ENCODE results near the gene PABPN1L. TPM values are rescaled to one million over a fixed set of nuclear protein-coding genes. Genes with fewer than 3 reads are reported as not detected.
"Not testable (repeated sequence)": the region's sequence is repeated elsewhere in the genome, so short reads cannot be mapped to it uniquely, and the experiment has no call there.

PABPN1L gene
- total and polyA plus RNA-seq, 2 donors from 2014 or later = not detected

GRCh38 chr16:88891083-88891482, 24.6 kb upstream of the PABPN1L start:
- Histone ChIP-seq H3K27ac (ENCODE audit: low read depth in 2 of 2, low read length in 2 of 2) (no peak overlapping the region), H3K36me3 (ENCODE audit: control insufficient read depth in 2 of 3, insufficient read depth in 3 of 3, low read length in 3 of 3) (no peaks in the 10 kb centered on the region), H3K9me3 (ENCODE audit: control insufficient read depth in 2 of 3, insufficient read depth in 1 of 3, low read length in 3 of 3) (no peaks in the 10 kb centered on the region), H3K27me3 (ENCODE audit: control insufficient read depth, insufficient read depth, low read length) (no peaks in the 10 kb centered on the region), H3K4me3 (ENCODE audit: low read length in 3 of 3) (no peak overlapping the region), H3K4me1 (ENCODE audit: control insufficient read depth in 2 of 3, insufficient read depth in 2 of 3, low read depth in 1 of 3, low read length in 3 of 3) (peaks cover 0 to 4% (median 0%) of the 10 kb centered on the region in 3 donors), H3K9ac (ENCODE audit: low read length in 3 of 3) (no peak overlapping the region)
- DNase-seq (no peak), FAIRE-seq (no peak)
- no peak for TF ChIP-seq CTCF (IDR thresholded peaks at IDR 0.05; ENCODE audit: borderline replicate concordance, extremely low read depth, insufficient read depth)
- intact Hi-C loops (cut with DNase I) = no loop called here

- DNase-seq; H3K4me1 ChIP-seq (ENCODE audit: control insufficient read depth in 2 of 3, insufficient read depth in 2 of 3, low read depth in 1 of 3, low read length in 3 of 3); H3K9ac ChIP-seq (ENCODE audit: low read length in 3 of 3); H3K27me3 ChIP-seq (ENCODE audit: control insufficient read depth, insufficient read depth, low read length); intact Hi-C loops (cut with DNase I); H3K27ac ChIP-seq (ENCODE audit: low read depth in 2 of 2, low read length in 2 of 2); H3K4me3 ChIP-seq (ENCODE audit: low read length in 3 of 3); H3K9me3 ChIP-seq (ENCODE audit: control insufficient read depth in 2 of 3, insufficient read depth in 1 of 3, low read length in 3 of 3); FAIRE-seq; H3K36me3 ChIP-seq (ENCODE audit: control insufficient read depth in 2 of 3, insufficient read depth in 3 of 3, low read length in 3 of 3): not testable (repeated sequence)
Observed at GRCh38 chr16:88889702-88890352, 23.4 kb upstream of the PABPN1L start.

- no peak overlapping the region for H3K9ac ChIP-seq (ENCODE audit: low read length in 3 of 3)
- no peak for TF ChIP-seq CTCF (IDR thresholded peaks at IDR 0.05; ENCODE audit: borderline replicate concordance, extremely low read depth, insufficient read depth)
- H3K4me1 ChIP-seq (ENCODE audit: control insufficient read depth in 2 of 3, insufficient read depth in 2 of 3, low read depth in 1 of 3, low read length in 3 of 3) = peaks cover 0 to 4% (median 0%) of the 10 kb centered on the region in 3 donors
- DNase-seq (no peak), FAIRE-seq (no peak)
- no peaks in the 10 kb centered on the region for H3K9me3 ChIP-seq (ENCODE audit: control insufficient read depth in 2 of 3, insufficient read depth in 1 of 3, low read length in 3 of 3)
- no peaks in the 10 kb centered on the region for H3K27me3 ChIP-seq (ENCODE audit: control insufficient read depth, insufficient read depth, low read length)
- no peak overlapping the region for H3K27ac ChIP-seq (ENCODE audit: low read depth in 2 of 2, low read length in 2 of 2)
- H3K4me3 ChIP-seq (ENCODE audit: low read length in 3 of 3) = no peak overlapping the region
- intact Hi-C loops (cut with DNase I) = no loop called here
- no peaks in the 10 kb centered on the region for H3K36me3 ChIP-seq (ENCODE audit: control insufficient read depth in 2 of 3, insufficient read depth in 3 of 3, low read length in 3 of 3)
Observed at GRCh38 chr16:88888461-88889387, 22.3 kb upstream of the PABPN1L start.

- no peaks in the 10 kb centered on the region for H3K9me3 ChIP-seq (ENCODE audit: control insufficient read depth in 2 of 3, insufficient read depth in 1 of 3, low read length in 3 of 3)
- no peaks in the 10 kb centered on the region for H3K36me3 ChIP-seq (ENCODE audit: control insufficient read depth in 2 of 3, insufficient read depth in 3 of 3, low read length in 3 of 3)
- H3K4me1 ChIP-seq (ENCODE audit: control insufficient read depth in 2 of 3, insufficient read depth in 2 of 3, low read depth in 1 of 3, low read length in 3 of 3) = peaks cover 0 to 4% (median 0%) of the 10 kb centered on the region in 3 donors
- no peaks in the 10 kb centered on the region for H3K27me3 ChIP-seq (ENCODE audit: control insufficient read depth, insufficient read depth, low read length)
- no peak overlapping the region for H3K4me3 ChIP-seq (ENCODE audit: low read length in 3 of 3)
- FAIRE-seq = no peak
- DNase-seq = no peak
- intact Hi-C loops (cut with DNase I) = no loop called here
- TF ChIP-seq CTCF (IDR thresholded peaks at IDR 0.05; ENCODE audit: borderline replicate concordance, extremely low read depth, insufficient read depth) = no peak
- no peak overlapping the region for H3K27ac ChIP-seq (ENCODE audit: low read depth in 2 of 2, low read length in 2 of 2)
- no peak overlapping the region for H3K9ac ChIP-seq (ENCODE audit: low read length in 3 of 3)
Observed at GRCh38 chr16:88888057-88888456, 21.6 kb upstream of the PABPN1L start.
